HFFc6 (cell line): ENCODE data around the gene TMEM151B. TPM values are rescaled to one million over a fixed set of nuclear protein-coding genes. Genes with fewer than 3 reads are reported as not detected.

ENCODE experiments used
- DNase-seq: peaks from one replicate; pipeline ENCODE4 v3.0.0-alpha.2; 2018
- H3K27ac Mint-ChIP-seq: 2 replicates; pipeline ENCODE4 v1.8.0; 2020; ENCODE audit warnings: mild to moderate bottlenecking, mixed read lengths
- H3K27me3 Mint-ChIP-seq: 2 replicates; pipeline ENCODE4 v1.8.0; 2021; ENCODE audit warnings: mild to moderate bottlenecking, moderate library complexity, mixed read lengths; ENCODE audit not compliant: insufficient read depth
- H3K36me3 Mint-ChIP-seq: 2 replicates; pipeline ENCODE4 v1.8.0; 2021; ENCODE audit warnings: low read depth, mixed read lengths
- H3K4me1 Mint-ChIP-seq: 2 replicates; pipeline ENCODE4 v1.8.0; 2020; ENCODE audit warnings: low read depth, mixed read lengths
- H3K4me3 Mint-ChIP-seq: 2 replicates; pipeline ENCODE4 v1.8.0; 2020; ENCODE audit warnings: mild to moderate bottlenecking, moderate library complexity, mixed read lengths
- H3K9me3 Mint-ChIP-seq: 2 replicates; pipeline ENCODE4 v1.8.0; 2020; ENCODE audit warnings: mild to moderate bottlenecking, mixed read lengths
- CTCF ChIP-seq: fragments of 200-600 bp; sonication (generic); IDR thresholded peaks from 2 replicates; pipeline ENCODE4 v1.5.0; 2021; ENCODE audit warnings: antibody characterized with exemption, mild to moderate bottlenecking
- total RNA-seq, 6 experiments: library from RNA; stranded (reverse); fragmentation: NEBNext Ultra II Directional; extraction: Animal tissue kit (Norgen Biotek cat#: 25700); gene quantifications; 2 replicates in 1 of 6; 3 replicates in 5 of 6; pipeline ENCODE4 v1.2.3, GENCODE V29; 2021

The TMEM151B gene
- total RNA-seq, 6 experiments from 2014 or later: not detected

GRCh38 chr6:44260451-44261297, 9.6 kb upstream of the TMEM151B start:
- Mint-ChIP-seq H3K27ac (no peak overlapping the region), H3K27me3 (peaks cover 17% of the 10 kb centered on the region), H3K4me1 (peaks cover 47% of the 10 kb centered on the region), H3K9me3 (no peaks in the 10 kb centered on the region), H3K36me3 (peaks cover 8% of the 10 kb centered on the region; the same call in 1 of the 2 replicates), H3K4me3 (no peak overlapping the region)
- no peak for TF ChIP-seq CTCF
- DNase-seq: no peak

- TF ChIP-seq CTCF: no peak
- no peak overlapping the region for H3K4me3 Mint-ChIP-seq
- H3K27me3 Mint-ChIP-seq: peaks cover 8% of the 10 kb centered on the region
- DNase-seq: no peak
- no peaks in the 10 kb centered on the region for H3K9me3 Mint-ChIP-seq
- no peak overlapping the region for H3K27ac Mint-ChIP-seq
- H3K36me3 Mint-ChIP-seq: peaks cover 2% of the 10 kb centered on the region; the same call in 1 of the 2 replicates
- H3K4me1 Mint-ChIP-seq: peaks cover 38% of the 10 kb centered on the region
These were observed 8.7 kb upstream of the TMEM151B start for GRCh38 chr6:44261581-44261980.

- no peak for TF ChIP-seq CTCF
- Mint-ChIP-seq H3K4me3 (peak overlapping the region; percentile 91), H3K27me3 (peaks cover 4% of the 10 kb centered on the region), H3K4me1 (peaks cover 33% of the 10 kb centered on the region), H3K36me3 (no peaks in the 10 kb centered on the region), H3K27ac (no peak overlapping the region; the same call in 1 of the 2 replicates), H3K9me3 (no peaks in the 10 kb centered on the region)
- no peak for DNase-seq
These were observed 7.5 kb upstream of the TMEM151B start for GRCh38 chr6:44262467-44263353.

GRCh38 chr6:44263354-44264100, 6.7 kb upstream of the TMEM151B start:
- Mint-ChIP-seq H3K4me1 (peaks cover 27% of the 10 kb centered on the region), H3K4me3 (peak overlapping the region; percentile 91), H3K27ac (no peak overlapping the region; the same call in 1 of the 2 replicates), H3K36me3 (no peaks in the 10 kb centered on the region), H3K27me3 (peaks cover 1% of the 10 kb centered on the region; the same call in 1 of the 2 replicates), H3K9me3 (no peaks in the 10 kb centered on the region)
- DNase-seq: no peak
- no peak for TF ChIP-seq CTCF
